Testis (tissue), 3 donors: ENCODE data around the gene EIF3K. TPM values are rescaled to one million over a fixed set of nuclear protein-coding genes. Genes with fewer than 3 reads are reported as not detected.

ENCODE experiments used
- DNase-seq: peaks from one replicate; pipeline ENCODE4 v3.0.0-alpha.2; 2019
- H3K27ac ChIP-seq, 2 donors: fragments of 200-600 bp; sonication (generic); one replicate each; pipeline ENCODE4 v1.5.1; 2019
- H3K27me3 ChIP-seq: fragments of 200-600 bp; sonication (generic); one replicate; pipeline ENCODE4 v1.5.1; 2019
- H3K36me3 ChIP-seq: fragments of 200-600 bp; sonication (generic); one replicate; pipeline ENCODE4 v1.5.1; 2017; ENCODE audit warnings: low read depth; ENCODE audit errors: missing control alignments
- H3K4me1 ChIP-seq: fragments of 200-600 bp; sonication (generic); one replicate; pipeline ENCODE4 v1.5.1; 2019
- H3K4me3 ChIP-seq, 2 donors: fragments of 200-600 bp; sonication (generic); one replicate each; pipeline ENCODE4 v1.5.1; 2017 to 2019
- H3K9me3 ChIP-seq: fragments of 200-600 bp; sonication (generic); one replicate; pipeline ENCODE4 v1.5.1; 2017
- CTCF ChIP-seq, 3 experiments: fragments of 450-650 bp in 2 of 3; fragments of 200-600 bp in 1 of 3; sonication (generic) in 1 of 3; IDR thresholded peaks; one replicate each; pipeline ENCODE4 v1.5.1; 2016 to 2019; ENCODE audit warnings: antibody characterized with exemption in 3 of 3, mild to moderate bottlenecking in 2 of 3, moderate library complexity in 1 of 3
- POLR2A ChIP-seq: fragments of 450-650 bp; IDR thresholded peaks from one replicate; pipeline ENCODE4 v1.6.1; 2017; ENCODE audit warnings: antibody characterized with exemption, mild to moderate bottlenecking, moderate library complexity
- WGBS, 2 donors: methylation state at CpG; one replicate each; pipeline ENCODE4 v1.1.5; 2018; 5-methylcytosine and 5-hydroxymethylcytosine counted together
- intact Hi-C: fragments of 100-400 bp; cut with DNase I; formaldehyde crosslinking; loops from one replicate; pipeline ENCODE4 v1.15.1; 2023; ENCODE audit warnings: low total_unique reads
- polyA plus RNA-seq: library from polyadenylated mRNA; stranded (reverse); fragments of 350-450 nt; fragmentation: Illumina TruSeq; extraction: RNeasy Lipid Tissue Mini Kit (QIAGEN cat#74804); gene quantifications from one replicate; pipeline ENCODE4 v1.2.3, GENCODE V29; 2014; ENCODE audit warnings: low read depth, low replicate concordance; ENCODE audit not compliant: insufficient read depth
- total RNA-seq, 2 donors: library from RNA; depleted of rRNA; stranded (reverse); fragments of >200 nt; gene quantifications; one replicate each; pipeline ENCODE4 v1.2.3, GENCODE V29; 2016

EIF3K gene
- total and polyA plus RNA-seq, 3 donors from 2014 or later: 195 to 235 (median 201) TPM

DNA sequence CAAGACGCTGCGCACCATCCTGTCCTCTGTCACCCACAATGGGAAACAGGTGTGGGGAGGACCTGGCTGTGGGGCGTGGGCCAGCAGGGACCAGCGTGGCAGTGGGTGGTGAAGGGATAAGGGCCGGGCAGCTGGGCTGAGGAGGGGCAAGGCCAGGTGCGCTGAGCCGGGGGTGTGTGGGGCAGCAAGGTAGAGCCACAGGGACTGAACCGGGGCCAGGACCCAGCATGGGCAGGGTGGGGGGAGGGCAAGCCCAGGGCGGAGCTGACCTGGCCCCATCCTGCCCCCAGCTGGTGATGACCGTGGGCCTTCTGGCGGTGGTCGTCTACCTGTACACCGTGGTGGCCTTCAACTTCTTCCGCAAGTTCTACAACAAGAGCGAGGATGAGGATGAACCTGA lies 38.9 kb upstream of the EIF3K start:
- 94 to 97% methylated on average over 10 to 14 of the region's 15 CpGs for WGBS, 2 donors
- Histone ChIP-seq H3K27me3 (no peaks in the 10 kb centered on the region), H3K4me1 (no peaks in the 10 kb centered on the region), H3K36me3 (no peaks in the 10 kb centered on the region), H3K27ac (no peak overlapping the region), H3K4me3 (no peak overlapping the region), H3K9me3 (no peaks in the 10 kb centered on the region)
- intact Hi-C loops: no loop called here
- TF ChIP-seq CTCF (IDR thresholded peaks at IDR 0.05) (no peak), POLR2A (no peak)
- no peak for DNase-seq

- 91 to 93% methylated on average over 14 of the region's 14 CpGs for WGBS, 2 donors
- H3K36me3 ChIP-seq: no peaks in the 10 kb centered on the region
- no peaks in the 10 kb centered on the region for H3K9me3 ChIP-seq
- intact Hi-C loops: no loop called here
- H3K4me3 ChIP-seq: no peak overlapping the region
- H3K27me3 ChIP-seq: no peaks in the 10 kb centered on the region
- no peak overlapping the region for H3K27ac ChIP-seq
- no peak for DNase-seq
- no peaks in the 10 kb centered on the region for H3K4me1 ChIP-seq
- no peak for TF ChIP-seq CTCF (IDR thresholded peaks at IDR 0.05)
- TF ChIP-seq POLR2A: no peak
Measured at GRCh38 chr19:38583219-38583984, 35.6 kb upstream of the EIF3K start.

DNA sequence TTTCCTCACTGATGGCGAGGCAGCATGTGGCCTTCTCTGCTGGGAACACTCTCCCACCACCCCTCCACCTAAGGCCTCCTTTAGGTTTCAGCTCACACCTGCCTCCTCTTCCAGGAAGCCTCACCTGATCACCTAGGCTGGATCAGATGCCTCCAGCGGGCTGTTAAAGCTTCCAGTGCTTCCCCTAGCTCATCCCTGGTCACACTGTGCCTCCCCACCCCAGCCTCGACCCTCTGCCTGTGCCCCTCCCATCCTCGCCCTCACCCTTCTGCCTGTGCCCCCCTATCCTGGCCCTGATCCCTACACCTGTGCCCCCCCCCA lies 35.0 kb upstream of the EIF3K start:
- Histone ChIP-seq H3K4me1 (no peaks in the 10 kb centered on the region), H3K9me3 (no peaks in the 10 kb centered on the region), H3K27ac (no peak overlapping the region), H3K36me3 (no peaks in the 10 kb centered on the region), H3K4me3 (no peak overlapping the region), H3K27me3 (no peaks in the 10 kb centered on the region)
- intact Hi-C loops: no loop called here
- TF ChIP-seq CTCF (IDR thresholded peaks at IDR 0.05) (no peak), POLR2A (no peak)
- no peak for DNase-seq
- WGBS, 2 donors: 87 to 90% methylated on average over 4 of the region's 4 CpGs

DNA sequence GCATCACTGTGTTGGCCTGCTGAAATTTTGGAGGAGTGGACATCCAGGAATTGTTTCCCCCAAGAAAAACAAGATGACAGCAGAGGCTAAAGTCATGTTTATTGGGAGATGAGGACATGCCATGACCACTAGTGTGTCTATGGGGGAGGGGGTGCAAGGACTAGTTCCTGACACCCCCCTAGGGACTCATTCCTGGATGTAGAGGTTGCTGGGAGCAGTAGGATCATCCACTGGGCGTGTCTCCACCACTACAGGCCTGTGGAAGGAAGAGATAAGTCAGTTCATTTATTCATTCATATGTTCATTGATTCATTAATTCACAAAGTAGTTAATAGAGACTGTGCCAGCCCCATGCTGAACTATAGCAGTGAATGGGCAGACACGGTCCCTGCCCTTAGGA lies 31.4 kb upstream of the EIF3K start:
- no peak overlapping the region for H3K4me3 ChIP-seq

More for the DNA sequence above, 31.4 kb upstream of the EIF3K start:
- Histone ChIP-seq H3K4me1 (no peaks in the 10 kb centered on the region), H3K27me3 (no peaks in the 10 kb centered on the region), H3K27ac (no peak overlapping the region), H3K9me3 (no peaks in the 10 kb centered on the region), H3K36me3 (no peaks in the 10 kb centered on the region)
- 93 to 100% methylated on average over 2 of the region's 2 CpGs for WGBS, 2 donors
- no peak for DNase-seq
- intact Hi-C loops: no loop called here
- TF ChIP-seq CTCF (IDR thresholded peaks at IDR 0.05): no peak
- no peak for TF ChIP-seq POLR2A
